ENCODE measurements around the gene CHST3. TPM values are rescaled to one million over a fixed set of nuclear protein-coding genes. Genes with fewer than 3 reads are reported as not detected.

Gene CHST3
- total and polyA plus RNA-seq, 10 donors, result 0.28 to 8.7 (median 4.5) TPM

DNA sequence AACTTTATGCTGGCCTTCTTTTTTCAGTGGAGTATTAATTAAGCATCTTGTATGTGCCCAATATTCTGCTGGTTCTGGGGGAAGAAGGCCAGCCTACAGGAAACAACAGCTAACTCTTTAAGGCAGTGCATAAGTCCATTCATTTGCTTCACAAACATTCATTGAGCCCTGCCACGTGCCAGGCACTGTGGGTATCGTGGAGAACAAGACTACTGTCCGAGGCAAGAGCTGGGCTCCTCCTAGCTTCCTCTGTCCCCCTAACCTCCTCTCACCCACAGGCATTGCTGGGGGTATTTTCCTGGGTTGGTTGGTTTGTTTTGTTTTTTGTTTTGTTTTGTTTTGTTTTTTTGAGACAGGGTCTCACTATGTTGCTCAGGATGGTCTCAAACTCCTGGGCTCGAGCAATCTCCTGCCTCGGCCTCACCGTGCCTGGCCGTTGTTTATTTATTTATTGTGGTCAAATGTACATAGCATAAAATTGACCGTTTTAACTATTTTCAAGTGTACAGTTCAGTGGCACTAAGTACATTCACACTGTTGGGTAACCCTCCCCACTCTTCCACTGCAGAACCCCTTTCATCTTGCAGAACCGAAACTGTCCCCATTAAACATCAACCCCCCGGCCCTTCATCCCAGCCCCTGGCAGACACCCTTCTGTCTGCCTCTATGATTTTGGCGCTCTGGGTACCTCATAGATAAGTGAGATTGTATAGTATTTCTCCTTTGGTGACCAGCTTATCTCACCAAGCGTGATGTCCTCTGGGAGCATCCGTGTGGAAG is 32.6 kb downstream of the CHST3 start:
- TF ChIP-seq POLR2A (IDR thresholded peaks at IDR 0.05) (no peak), POLR2AphosphoS5 (IDR thresholded peaks at IDR 0.05) (no peak)
- TF ChIP-seq, protein P1, sequence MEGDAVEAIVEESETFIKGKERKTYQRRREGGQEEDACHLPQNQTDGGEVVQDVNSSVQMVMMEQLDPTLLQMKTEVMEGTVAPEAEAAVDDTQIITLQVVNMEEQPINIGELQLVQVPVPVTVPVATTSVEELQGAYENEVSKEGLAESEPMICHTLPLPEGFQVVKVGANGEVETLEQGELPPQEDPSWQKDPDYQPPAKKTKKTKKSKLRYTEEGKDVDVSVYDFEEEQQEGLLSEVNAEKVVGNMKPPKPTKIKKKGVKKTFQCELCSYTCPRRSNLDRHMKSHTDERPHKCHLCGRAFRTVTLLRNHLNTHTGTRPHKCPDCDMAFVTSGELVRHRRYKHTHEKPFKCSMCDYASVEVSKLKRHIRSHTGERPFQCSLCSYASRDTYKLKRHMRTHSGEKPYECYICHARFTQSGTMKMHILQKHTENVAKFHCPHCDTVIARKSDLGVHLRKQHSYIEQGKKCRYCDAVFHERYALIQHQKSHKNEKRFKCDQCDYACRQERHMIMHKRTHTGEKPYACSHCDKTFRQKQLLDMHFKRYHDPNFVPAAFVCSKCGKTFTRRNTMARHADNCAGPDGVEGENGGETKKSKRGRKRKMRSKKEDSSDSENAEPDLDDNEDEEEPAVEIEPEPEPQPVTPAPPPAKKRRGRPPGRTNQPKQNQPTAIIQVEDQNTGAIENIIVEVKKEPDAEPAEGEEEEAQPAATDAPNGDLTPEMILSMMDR (IDR thresholded peaks at IDR 0.05 in 8 of 11, conservative IDR thresholded peaks at IDR 0.05 in 3 of 11), result no peak
- no peaks in the 10 kb centered on the region for H3K9me3 ChIP-seq
- no peak overlapping the region for H3K27ac ChIP-seq
- peaks cover 0 to 5% (median 0%) of the 10 kb centered on the region in 7 donors for H3K27me3 ChIP-seq (replicated peaks in 1 of 7)
- no peak overlapping the region for H3K4me3 ChIP-seq
- H3K36me3 ChIP-seq, result no peaks in the 10 kb centered on the region
- DNase-seq, result no peak
- intact Hi-C loops (cut with DNase I; ENCODE audit: low total_unique reads), result no loop called here
- peaks cover 9 to 41% (median 37%) of the 10 kb centered on the region in 6 donors for H3K4me1 ChIP-seq
- 71 to 84% (median 82%) methylated on average over 13 of the region's 13 CpGs for WGBS, 5 donors

DNA sequence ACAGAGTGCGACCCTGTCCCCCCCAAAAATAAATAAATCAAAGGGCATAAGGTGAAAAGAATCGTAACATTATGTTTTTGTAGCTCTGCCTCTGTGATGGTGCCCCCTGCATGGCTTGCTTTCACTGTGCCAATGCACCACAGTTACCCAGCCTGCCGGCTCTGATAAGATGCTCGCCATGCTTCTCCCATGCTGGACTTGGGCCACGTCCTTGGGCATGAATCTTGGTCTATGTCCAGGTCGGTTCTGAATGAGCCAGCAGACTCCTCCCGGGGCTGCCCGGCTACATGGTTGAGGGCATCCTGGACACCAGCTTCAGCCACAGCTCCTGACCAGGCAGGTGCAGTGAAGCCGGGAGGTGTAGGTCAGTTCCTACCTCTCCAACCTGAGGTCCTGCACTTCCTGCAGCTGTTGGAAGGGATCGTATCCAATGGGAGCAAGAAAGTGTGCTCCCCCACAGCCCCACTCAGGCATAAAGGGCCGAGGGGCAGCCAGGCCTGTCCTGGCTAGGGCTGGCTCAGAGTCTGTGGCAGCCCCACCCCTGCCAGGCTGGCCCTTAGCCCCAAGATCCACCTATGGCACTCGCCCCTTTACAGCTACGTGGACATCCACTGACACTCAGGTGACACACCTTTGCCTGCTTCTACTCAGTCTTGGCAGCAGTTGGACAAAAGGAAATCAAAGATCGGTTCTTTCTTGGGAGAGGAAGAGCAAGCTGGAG is 34.1 kb downstream of the CHST3 start:
- Histone ChIP-seq H3K4me1 (peaks cover 9 to 41% (median 37%) of the 10 kb centered on the region in 6 donors), H3K9me3 (no peaks in the 10 kb centered on the region), H3K27me3 (replicated peaks in 1 of 7) (peaks cover 0 to 5% (median 0%) of the 10 kb centered on the region in 7 donors), H3K4me3 (no peak overlapping the region), H3K27ac (peak overlapping the region in 7 of 8 donors; percentile 75 to 86 (median 82)), H3K36me3 (no peaks in the 10 kb centered on the region)
- TF ChIP-seq POLR2AphosphoS5 (IDR thresholded peaks at IDR 0.05) (peak; percentile 34 to 65 (median 46)), POLR2A (IDR thresholded peaks at IDR 0.05) (no peak)
- TF ChIP-seq, protein P1 (IDR thresholded peaks at IDR 0.05 in 8 of 11, conservative IDR thresholded peaks at IDR 0.05 in 3 of 11), result no peak
- peak; percentile 82 for DNase-seq
- 62 to 80% (median 67%) methylated on average over 14 of the region's 14 CpGs for whole genome bisulfite sequencing, 5 donors
- intact Hi-C loops (cut with DNase I; ENCODE audit: low total_unique reads), result no loop called here

DNA sequence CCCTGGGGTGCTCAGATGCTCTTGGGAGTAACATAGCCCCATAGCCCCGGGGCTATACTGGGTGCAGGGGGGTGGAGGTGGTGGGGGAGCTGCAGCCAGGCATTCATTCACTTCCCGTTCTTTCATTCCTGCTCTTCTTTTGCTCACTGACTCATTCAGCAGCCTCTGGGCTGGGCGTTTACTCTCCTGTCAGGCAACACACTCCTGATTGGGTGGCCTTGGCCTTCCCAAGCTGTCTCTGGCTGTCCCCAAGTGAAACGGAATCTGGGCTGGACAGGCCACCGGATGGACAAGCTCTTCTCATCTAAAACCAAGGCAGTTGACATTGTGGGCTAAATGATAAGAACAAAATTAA is 34.6 kb downstream of the CHST3 start:
- intact Hi-C loops (cut with DNase I; ENCODE audit: low total_unique reads), result no loop called here
- Histone ChIP-seq H3K27ac (peak overlapping the region; percentile 10 to 86 (median 80)), H3K9me3 (no peaks in the 10 kb centered on the region), H3K4me1 (peaks cover 9 to 41% (median 37%) of the 10 kb centered on the region in 6 donors), H3K36me3 (no peaks in the 10 kb centered on the region), H3K4me3 (no peak overlapping the region), H3K27me3 (replicated peaks in 1 of 7) (peaks cover 0 to 5% (median 0%) of the 10 kb centered on the region in 7 donors)
- DNase-seq, result peak; percentile 85
- 44 to 67% (median 57%) methylated on average over 5 of the region's 5 CpGs for WGBS, 5 donors
- TF ChIP-seq POLR2A (IDR thresholded peaks at IDR 0.05) (no peak), POLR2AphosphoS5 (IDR thresholded peaks at IDR 0.05) (peak in 2 of 3 donors; percentile 52 to 73)
- TF ChIP-seq, protein P1 (IDR thresholded peaks at IDR 0.05 in 8 of 11, conservative IDR thresholded peaks at IDR 0.05 in 3 of 11), result no peak

Measured in spleen (tissue), 11 donors.